ENCODE measurements around the gene UCK1. TPM values are rescaled to one million over a fixed set of nuclear protein-coding genes. Genes with fewer than 3 reads are reported as not detected.
A peak's percentile ranks its signal among the peaks of the same experiment; 100 is the strongest.

The UCK1 gene
- total RNA-seq (ENCODE audit: low replicate concordance): 30.7 and 41.1 TPM in 2 replicates

DNA sequence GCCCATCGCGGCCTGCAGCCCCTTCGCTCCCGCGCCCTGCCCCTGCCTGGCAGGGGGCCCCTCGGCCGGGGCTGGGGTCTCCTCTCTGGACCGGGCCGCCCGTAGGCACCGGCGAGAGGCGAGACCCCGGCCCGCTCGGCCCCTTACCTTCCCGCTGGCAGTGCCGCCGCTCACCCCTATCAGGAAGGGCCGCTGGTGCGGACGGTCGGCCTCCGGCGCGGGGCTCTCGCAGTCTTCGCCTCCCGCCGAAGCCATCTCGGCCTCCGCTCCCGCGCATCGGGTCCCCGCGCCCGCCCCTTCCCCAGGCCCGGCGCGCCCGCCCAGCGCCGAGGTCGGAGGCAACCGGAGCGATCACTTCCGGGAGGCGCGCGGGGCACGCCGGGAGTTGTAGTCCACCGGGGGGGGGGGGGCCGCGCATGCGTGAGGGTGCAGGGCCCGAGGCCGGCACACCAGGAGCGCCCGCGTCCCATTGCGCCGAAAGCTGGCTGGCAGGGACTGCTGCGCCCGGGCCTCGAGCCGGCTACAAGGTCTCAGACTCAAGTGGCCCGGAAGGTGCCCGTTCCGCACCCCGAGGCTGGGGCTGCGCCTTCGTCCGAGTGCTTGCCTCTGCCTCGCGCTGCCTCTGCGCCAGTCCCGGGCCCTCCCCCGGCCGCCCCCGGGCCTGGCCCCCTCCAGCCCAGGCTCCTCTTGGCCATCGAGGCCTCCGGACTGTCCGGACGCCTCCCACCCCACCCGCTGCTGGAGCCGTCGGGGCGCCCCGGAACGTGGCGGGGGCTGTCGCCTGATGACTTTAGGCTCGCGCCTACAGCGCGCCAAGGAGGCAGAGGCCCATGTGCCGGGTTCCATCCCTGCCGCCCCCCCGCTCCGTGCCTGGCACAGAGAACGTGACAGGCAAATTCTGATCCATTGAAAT lies at the start of gene UCK1:
UCK1 (minus strand) TSS at position 344 of the 913 bp plus-strand sequence; CDS start at position 255, 89 bp downstream.
- H3K27ac Mint-ChIP-seq: no peak within 1 kb of the TSS
- no peaks in the 10 kb centered on the region for H3K9me3 ChIP-seq (ENCODE audit: low read depth)
- DNase-seq (ENCODE audit: low spot score): peak; percentile 96
- no peaks in the 10 kb centered on the region for H3K9me3 Mint-ChIP-seq
- H3K27me3 Mint-ChIP-seq (ENCODE audit: insufficient read depth, low read depth): peaks cover 7% of the 10 kb centered on the region
- peak within 1 kb of the TSS; percentile 91 for H3K4me3 Mint-ChIP-seq
- TF ChIP-seq EZH2 (IDR thresholded peaks at IDR 0.05) (no peak), EZH2phosphoT487 (IDR thresholded peaks at IDR 0.05) (no peak)
- TF ChIP-seq, protein P1, sequence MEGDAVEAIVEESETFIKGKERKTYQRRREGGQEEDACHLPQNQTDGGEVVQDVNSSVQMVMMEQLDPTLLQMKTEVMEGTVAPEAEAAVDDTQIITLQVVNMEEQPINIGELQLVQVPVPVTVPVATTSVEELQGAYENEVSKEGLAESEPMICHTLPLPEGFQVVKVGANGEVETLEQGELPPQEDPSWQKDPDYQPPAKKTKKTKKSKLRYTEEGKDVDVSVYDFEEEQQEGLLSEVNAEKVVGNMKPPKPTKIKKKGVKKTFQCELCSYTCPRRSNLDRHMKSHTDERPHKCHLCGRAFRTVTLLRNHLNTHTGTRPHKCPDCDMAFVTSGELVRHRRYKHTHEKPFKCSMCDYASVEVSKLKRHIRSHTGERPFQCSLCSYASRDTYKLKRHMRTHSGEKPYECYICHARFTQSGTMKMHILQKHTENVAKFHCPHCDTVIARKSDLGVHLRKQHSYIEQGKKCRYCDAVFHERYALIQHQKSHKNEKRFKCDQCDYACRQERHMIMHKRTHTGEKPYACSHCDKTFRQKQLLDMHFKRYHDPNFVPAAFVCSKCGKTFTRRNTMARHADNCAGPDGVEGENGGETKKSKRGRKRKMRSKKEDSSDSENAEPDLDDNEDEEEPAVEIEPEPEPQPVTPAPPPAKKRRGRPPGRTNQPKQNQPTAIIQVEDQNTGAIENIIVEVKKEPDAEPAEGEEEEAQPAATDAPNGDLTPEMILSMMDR (IDR thresholded peaks at IDR 0.05): no peak
- H3K4me3 ChIP-seq: peak within 1 kb of the TSS; percentile 97
- H3K36me3 Mint-ChIP-seq: peaks cover 11% of the 10 kb centered on the region
- H3K9ac ChIP-seq: peak within 1 kb of the TSS; percentile 88
- peaks cover 5% of the 10 kb centered on the region for H3K4me1 ChIP-seq
- peak within 1 kb of the TSS; percentile 71 for H2AFZ ChIP-seq (replicated peaks)
- peaks cover 17% of the 10 kb centered on the region for H3K4me1 Mint-ChIP-seq
- no peak within 1 kb of the TSS for H3K27ac ChIP-seq
- no peaks in the 10 kb centered on the region for H3K27me3 ChIP-seq
- H3K4me2 ChIP-seq: peak within 1 kb of the TSS; percentile 83
- H3F3A ChIP-seq (ENCODE audit: low read depth): no peaks in the 10 kb centered on the region
- H4K20me1 ChIP-seq (ENCODE audit: low read depth): peaks cover 14% of the 10 kb centered on the region
- peaks cover 19% of the 10 kb centered on the region for H3K79me2 ChIP-seq (ENCODE audit: low read depth)
- no peaks in the 10 kb centered on the region for H3K36me3 ChIP-seq

- no peaks in the 10 kb centered on the region for H3K9me3 ChIP-seq (ENCODE audit: low read depth)
- H4K20me1 ChIP-seq (ENCODE audit: low read depth): no peaks in the 10 kb centered on the region
- Mint-ChIP-seq H3K4me1 (no peaks in the 10 kb centered on the region), H3K9me3 (no peaks in the 10 kb centered on the region), H3K27me3 (ENCODE audit: insufficient read depth, low read depth) (peaks cover 3% of the 10 kb centered on the region), H3K4me3 (no peak overlapping the region), H3K36me3 (peaks cover 14% of the 10 kb centered on the region), H3K27ac (no peak overlapping the region)
- H3K9ac ChIP-seq: no peak overlapping the region
- no peaks in the 10 kb centered on the region for H3F3A ChIP-seq (ENCODE audit: low read depth)
- H2AFZ ChIP-seq (replicated peaks): no peak overlapping the region
- H3K4me2 ChIP-seq: no peak overlapping the region
- H3K27me3 ChIP-seq: no peaks in the 10 kb centered on the region
- DNase-seq (ENCODE audit: low spot score): no peak
- H3K4me3 ChIP-seq: no peak overlapping the region
- H3K79me2 ChIP-seq (ENCODE audit: low read depth): no peaks in the 10 kb centered on the region
- H3K27ac ChIP-seq: no peak overlapping the region
- no peaks in the 10 kb centered on the region for H3K36me3 ChIP-seq
- TF ChIP-seq EZH2 (IDR thresholded peaks at IDR 0.05) (no peak), EZH2phosphoT487 (IDR thresholded peaks at IDR 0.05) (no peak)
- TF ChIP-seq, protein P1 (IDR thresholded peaks at IDR 0.05): no peak
- H3K4me1 ChIP-seq: no peaks in the 10 kb centered on the region
Measured at GRCh38 chr9:131580358-131580757, 49.3 kb upstream of the UCK1 start.

DNA sequence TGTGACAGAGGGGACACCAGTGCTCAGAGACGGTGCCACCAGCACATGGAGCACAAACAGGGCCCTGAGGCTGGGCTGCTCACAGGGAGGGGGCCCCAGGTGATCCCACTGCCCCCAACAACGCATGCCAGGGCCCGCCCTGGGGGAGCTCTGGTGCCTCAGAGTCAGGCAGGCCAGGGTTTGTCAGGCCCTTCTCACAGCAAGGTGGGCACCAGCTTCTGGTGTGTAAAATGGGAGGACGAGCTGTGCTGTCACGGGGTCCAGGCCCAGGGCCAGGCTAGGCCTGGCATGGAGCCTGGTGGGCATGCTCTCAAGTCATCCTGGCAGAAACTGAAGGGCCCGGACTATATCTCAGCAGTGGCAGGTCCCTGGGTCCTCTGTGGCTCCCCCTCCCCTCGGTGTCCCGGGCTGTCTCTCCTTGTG lies 48.7 kb upstream of the UCK1 start:
- no peak for DNase-seq (ENCODE audit: low spot score)
- peaks cover 14% of the 10 kb centered on the region for H3K36me3 Mint-ChIP-seq
- Histone ChIP-seq H3K4me1 (no peaks in the 10 kb centered on the region), H3K36me3 (no peaks in the 10 kb centered on the region), H3K9ac (no peak overlapping the region), H3K4me3 (no peak overlapping the region), H3K79me2 (ENCODE audit: low read depth) (no peaks in the 10 kb centered on the region), H3K4me2 (no peak overlapping the region), H4K20me1 (ENCODE audit: low read depth) (no peaks in the 10 kb centered on the region), H3F3A (ENCODE audit: low read depth) (no peaks in the 10 kb centered on the region), H3K27ac (no peak overlapping the region), H3K27me3 (no peaks in the 10 kb centered on the region), H2AFZ (replicated peaks) (no peak overlapping the region), H3K9me3 (ENCODE audit: low read depth) (no peaks in the 10 kb centered on the region)
- no peaks in the 10 kb centered on the region for H3K4me1 Mint-ChIP-seq
- H3K27me3 Mint-ChIP-seq (ENCODE audit: insufficient read depth, low read depth): peaks cover 3% of the 10 kb centered on the region
- no peaks in the 10 kb centered on the region for H3K9me3 Mint-ChIP-seq
- TF ChIP-seq, protein P1 (IDR thresholded peaks at IDR 0.05): no peak
- TF ChIP-seq EZH2 (IDR thresholded peaks at IDR 0.05) (no peak), EZH2phosphoT487 (IDR thresholded peaks at IDR 0.05) (no peak)
- no peak overlapping the region for H3K27ac Mint-ChIP-seq
- no peak overlapping the region for H3K4me3 Mint-ChIP-seq
